Measurements from ENCODE around the gene PTPN6.

Gene PTPN6

GRCh38 chr12:6956021-6956727 is 5.0 kb downstream of the PTPN6 start:
- no peak for DNase-seq (ENCODE audit: low spot score)

- no peak for DNase-seq (ENCODE audit: low spot score)
These were observed 6.1 kb downstream of the PTPN6 start for GRCh38 chr12:6957151-6957701.

GRCh38 chr12:6957741-6958608 is 6.8 kb downstream of the PTPN6 start:
- DNase-seq (ENCODE audit: low spot score), result no peak

GRCh38 chr12:6958609-6959057 is 7.5 kb downstream of the PTPN6 start:
- no peak for DNase-seq (ENCODE audit: low spot score)

- no peak for DNase-seq (ENCODE audit: low spot score)
These were observed 8.1 kb downstream of the PTPN6 start for GRCh38 chr12:6959058-6959804.

- no peak for DNase-seq (ENCODE audit: low spot score)
These were observed 8.8 kb downstream of the PTPN6 start for GRCh38 chr12:6959805-6960592.

GRCh38 chr12:6960593-6961277 is 9.6 kb downstream of the PTPN6 start:
- DNase-seq (ENCODE audit: low spot score), result peak; percentile 53

GRCh38 chr12:6961278-6961694 is 10.1 kb downstream of the PTPN6 start:
- DNase-seq (ENCODE audit: low spot score), result peak; percentile 94

GRCh38 chr12:6961695-6962284 is 10.6 kb downstream of the PTPN6 start:
- DNase-seq (ENCODE audit: low spot score), result peak; percentile 83

- DNase-seq (ENCODE audit: low spot score), result no peak
These were observed 11.3 kb downstream of the PTPN6 start for GRCh38 chr12:6962285-6963015.

- DNase-seq (ENCODE audit: low spot score), result no peak
These were observed 12.0 kb downstream of the PTPN6 start for GRCh38 chr12:6963016-6963731.

GRCh38 chr12:6963791-6964413 is 12.7 kb downstream of the PTPN6 start:
- no peak for DNase-seq (ENCODE audit: low spot score)

- DNase-seq (ENCODE audit: low spot score), result peak; percentile 30
These were observed 13.5 kb downstream of the PTPN6 start for GRCh38 chr12:6964605-6965025.

GRCh38 chr12:6965026-6965661 is 14.0 kb downstream of the PTPN6 start:
- DNase-seq (ENCODE audit: low spot score), result peak; percentile 90

GRCh38 chr12:6965714-6966113 is 14.6 kb downstream of the PTPN6 start:
- no peak for DNase-seq (ENCODE audit: low spot score)

GRCh38 chr12:6966351-6966750 is 15.2 kb downstream of the PTPN6 start:
- DNase-seq (ENCODE audit: low spot score), result no peak

- no peak for DNase-seq (ENCODE audit: low spot score)
These were observed 16.5 kb downstream of the PTPN6 start for GRCh38 chr12:6967651-6968100.

GRCh38 chr12:6968426-6968825 is 17.3 kb downstream of the PTPN6 start:
- DNase-seq (ENCODE audit: low spot score), result no peak
